GM12878 (cell line): ENCODE measurements around the gene TRRAP. TPM values are rescaled to one million over a fixed set of nuclear protein-coding genes. Genes with fewer than 3 reads are reported as not detected.

ENCODE experiments used
- EGR1 ChIP-seq, 2 experiments: IDR thresholded peaks; 1 replicate in 1 of 2; 2 replicates in 1 of 2; pipeline ENCODE4 v1.6.1; 2011 to 2012; ENCODE audit warnings: low read depth in 2 of 2, low read length in 2 of 2, borderline replicate concordance in 1 of 2, mild to moderate bottlenecking in 1 of 2, moderate library complexity in 1 of 2
- RB1 ChIP-seq: fragments of 450-650 bp; formaldehyde crosslinking; IDR thresholded peaks from 2 replicates; pipeline ENCODE4 v1.6.1; 2017; ENCODE audit warnings: mild to moderate bottlenecking, borderline replicate concordance
- SMC3 ChIP-seq: IDR thresholded peaks from 2 replicates; pipeline ENCODE4 v1.6.1; 2011; ENCODE audit warnings: low read length, improper control_type of control experiment, borderline replicate concordance
- polyA plus RNA-seq, 11 experiments: library from polyadenylated mRNA; depleted of rRNA in 4 of 11; unstranded in 6 of 11; stranded (reverse) in 5 of 11; fragments of >200 nt; fragmentation: Nextera tagmentation in 4 of 11; fragmentation: Illumina TruSeq in 1 of 11; extraction: Ambion mirVana in 4 of 11; extraction: Trizol in 1 of 11; gene quantifications; 1 replicate in 1 of 11; 2 replicates in 10 of 11; pipeline versions ENCODE4 v1.2.1 to v1.2.3, GENCODE V29; 2011 to 2016; ENCODE audit warnings: inconsistent platforms in 2 of 11, missing spikeins in 2 of 11, low read depth in 1 of 11
- total RNA-seq, 4 experiments: library from RNA; depleted of rRNA in 3 of 4; stranded (reverse); fragments of >200 nt in 3 of 4; fragmentation: Illumina TruSeq in 1 of 4; extraction: Trizol in 1 of 4; gene quantifications; 2 replicates each; pipeline versions ENCODE4 v1.2.1 to v1.2.3, GENCODE V29; 2013 to 2021
- TF ChIP-seq, protein P1 (sequence below): IDR thresholded peaks from 2 replicates; pipeline ENCODE4 v1.6.1; 2011; ENCODE audit warnings: borderline replicate concordance, low read depth, mild to moderate bottlenecking, moderate library complexity, low read length; ENCODE audit not compliant: insufficient read depth, poor library complexity, severe bottlenecking
- TF ChIP-seq, protein P2 (sequence below): fragments of 150-350 bp; IDR thresholded peaks from 2 replicates; pipeline ENCODE4 v1.6.1; 2016; ENCODE audit warnings: low read depth, low read length

Gene TRRAP
- total and polyA plus RNA-seq, 10 of the 15 experiments (the other 5 are each of a cell fraction or from before 2014, with no cell fraction given), result 1.1 to 39.3 (median 8.5) TPM

DNA sequence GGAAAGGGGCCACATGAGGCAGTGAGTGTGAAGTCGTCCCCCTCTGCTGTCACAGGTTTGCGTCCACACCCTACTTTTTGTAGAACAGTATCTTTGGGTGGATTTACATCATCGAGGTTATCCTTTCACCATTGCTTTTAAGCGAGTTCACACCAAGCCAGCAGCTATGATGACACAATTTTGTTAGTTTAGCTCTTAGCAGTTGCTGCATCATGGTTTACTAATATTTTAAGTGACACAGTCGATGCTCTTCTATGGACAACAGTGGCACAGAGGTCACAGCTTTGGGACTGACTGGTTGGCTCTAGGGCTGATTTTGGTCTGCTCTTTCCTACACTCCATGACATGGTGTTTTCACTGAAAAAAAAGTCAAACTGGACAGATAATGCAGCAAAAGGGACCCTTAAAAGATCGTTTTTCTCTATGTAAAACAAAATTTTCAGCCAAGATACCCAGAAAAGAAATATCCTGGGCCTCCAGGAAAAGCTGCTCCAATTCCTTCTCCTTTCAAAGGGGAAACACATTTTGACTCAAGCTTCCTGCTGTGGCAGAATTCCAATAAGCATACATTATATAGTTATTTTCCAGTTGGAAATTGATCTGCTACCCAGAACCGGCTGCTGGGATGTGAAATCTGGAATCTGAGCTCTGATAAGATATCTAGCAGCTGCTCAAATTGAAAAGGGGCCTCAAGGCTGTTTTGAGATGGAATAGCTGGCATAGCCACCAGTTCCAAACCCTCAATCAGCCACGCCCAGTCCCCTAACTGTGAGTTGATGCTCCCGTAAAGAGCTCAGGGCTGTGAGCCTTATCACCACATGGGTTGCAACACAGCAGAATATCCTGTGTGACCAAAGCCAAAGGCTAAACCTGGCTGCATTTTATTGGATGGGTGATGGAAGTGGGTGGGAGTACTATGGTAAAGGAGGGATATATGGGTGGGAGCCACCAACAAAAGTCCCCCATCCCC lies 151.4 kb downstream of the TRRAP start (continued):
- TF ChIP-seq, protein P1, sequence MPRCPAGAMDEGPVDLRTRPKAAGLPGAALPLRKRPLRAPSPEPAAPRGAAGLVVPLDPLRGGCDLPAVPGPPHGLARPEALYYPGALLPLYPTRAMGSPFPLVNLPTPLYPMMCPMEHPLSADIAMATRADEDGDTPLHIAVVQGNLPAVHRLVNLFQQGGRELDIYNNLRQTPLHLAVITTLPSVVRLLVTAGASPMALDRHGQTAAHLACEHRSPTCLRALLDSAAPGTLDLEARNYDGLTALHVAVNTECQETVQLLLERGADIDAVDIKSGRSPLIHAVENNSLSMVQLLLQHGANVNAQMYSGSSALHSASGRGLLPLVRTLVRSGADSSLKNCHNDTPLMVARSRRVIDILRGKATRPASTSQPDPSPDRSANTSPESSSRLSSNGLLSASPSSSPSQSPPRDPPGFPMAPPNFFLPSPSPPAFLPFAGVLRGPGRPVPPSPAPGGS, result no peak
- no peak for TF ChIP-seq RB1
- TF ChIP-seq, protein P2, sequence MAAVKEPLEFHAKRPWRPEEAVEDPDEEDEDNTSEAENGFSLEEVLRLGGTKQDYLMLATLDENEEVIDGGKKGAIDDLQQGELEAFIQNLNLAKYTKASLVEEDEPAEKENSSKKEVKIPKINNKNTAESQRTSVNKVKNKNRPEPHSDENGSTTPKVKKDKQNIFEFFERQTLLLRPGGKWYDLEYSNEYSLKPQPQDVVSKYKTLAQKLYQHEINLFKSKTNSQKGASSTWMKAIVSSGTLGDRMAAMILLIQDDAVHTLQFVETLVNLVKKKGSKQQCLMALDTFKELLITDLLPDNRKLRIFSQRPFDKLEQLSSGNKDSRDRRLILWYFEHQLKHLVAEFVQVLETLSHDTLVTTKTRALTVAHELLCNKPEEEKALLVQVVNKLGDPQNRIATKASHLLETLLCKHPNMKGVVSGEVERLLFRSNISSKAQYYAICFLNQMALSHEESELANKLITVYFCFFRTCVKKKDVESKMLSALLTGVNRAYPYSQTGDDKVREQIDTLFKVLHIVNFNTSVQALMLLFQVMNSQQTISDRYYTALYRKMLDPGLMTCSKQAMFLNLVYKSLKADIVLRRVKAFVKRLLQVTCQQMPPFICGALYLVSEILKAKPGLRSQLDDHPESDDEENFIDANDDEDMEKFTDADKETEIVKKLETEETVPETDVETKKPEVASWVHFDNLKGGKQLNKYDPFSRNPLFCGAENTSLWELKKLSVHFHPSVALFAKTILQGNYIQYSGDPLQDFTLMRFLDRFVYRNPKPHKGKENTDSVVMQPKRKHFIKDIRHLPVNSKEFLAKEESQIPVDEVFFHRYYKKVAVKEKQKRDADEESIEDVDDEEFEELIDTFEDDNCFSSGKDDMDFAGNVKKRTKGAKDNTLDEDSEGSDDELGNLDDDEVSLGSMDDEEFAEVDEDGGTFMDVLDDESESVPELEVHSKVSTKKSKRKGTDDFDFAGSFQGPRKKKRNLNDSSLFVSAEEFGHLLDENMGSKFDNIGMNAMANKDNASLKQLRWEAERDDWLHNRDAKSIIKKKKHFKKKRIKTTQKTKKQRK, result no peak
- TF ChIP-seq SMC3, result no peak
- no peak for TF ChIP-seq EGR1 (IDR thresholded peaks at IDR 0.05; ENCODE audit: borderline replicate concordance in 1 of 2, low read depth in 2 of 2, low read length in 2 of 2)
